HG03521 (cell line): ENCODE measurements around the gene LGR4.

Source experiments
- ATAC-seq: cut with Tn5 transposase; IDR thresholded peaks from one replicate; pipeline ENCODE4 v1.9.1; 2021; ENCODE audit warnings: mild to moderate bottlenecking, moderate library complexity; ENCODE audit not compliant: unreplicated experiment

Gene LGR4

GRCh38 chr11:27429761-27430393 is 42.7 kb downstream of the LGR4 start:
- ATAC-seq, result no peak

- no peak for ATAC-seq
Observed at GRCh38 chr11:27427183-27427980, 45.2 kb downstream of the LGR4 start.

GRCh38 chr11:27425814-27426213 is 46.8 kb downstream of the LGR4 start:
- ATAC-seq, result no peak

- ATAC-seq, result no peak
Observed at GRCh38 chr11:27423125-27423524, 49.5 kb downstream of the LGR4 start.

GRCh38 chr11:27421819-27422494 is 50.6 kb downstream of the LGR4 start:
- ATAC-seq, result no peak

DNA sequence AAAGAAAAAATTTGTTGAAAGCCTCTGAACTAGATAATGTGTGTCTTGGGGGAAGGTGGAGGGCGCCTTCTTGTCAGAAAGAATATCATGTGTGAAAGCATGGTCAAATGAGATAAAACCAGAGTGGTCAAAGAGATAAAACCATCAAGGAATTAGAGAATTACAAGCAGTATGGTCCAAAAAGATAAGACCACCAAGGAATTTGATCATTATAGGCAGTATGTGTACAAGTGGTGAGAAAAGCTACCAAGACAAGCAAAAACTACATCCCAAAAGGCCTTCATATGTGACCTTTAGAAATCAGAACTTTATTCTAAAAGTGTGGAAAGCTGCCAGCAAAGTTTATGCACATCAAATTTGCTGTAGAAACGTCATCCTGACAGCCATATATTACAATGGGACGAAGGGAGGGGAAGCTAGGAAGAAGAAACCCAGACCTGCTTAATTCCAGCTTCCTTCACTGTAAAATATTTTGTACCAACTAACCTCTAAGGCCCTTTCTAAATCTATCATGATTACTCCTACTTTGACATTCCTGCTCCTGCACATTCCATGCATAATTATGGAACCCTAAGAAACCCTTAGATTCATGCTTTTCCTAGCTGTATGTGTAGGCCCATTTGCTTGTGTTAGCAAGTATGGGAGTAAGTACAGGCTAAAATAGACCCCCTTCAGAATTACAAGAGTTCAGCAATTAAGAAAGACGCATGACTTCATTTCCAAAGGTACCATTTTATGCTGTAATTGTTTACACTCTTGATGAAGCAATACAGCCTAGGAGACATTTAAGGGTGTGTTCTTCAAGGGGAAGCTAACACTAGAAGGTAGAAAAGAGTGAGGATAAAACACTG is 51.6 kb downstream of the LGR4 start:
- ATAC-seq, result no peak

GRCh38 chr11:27420217-27420616 is 52.4 kb downstream of the LGR4 start:
- no peak for ATAC-seq

- no peak for ATAC-seq
Observed at GRCh38 chr11:27418356-27418755, 54.2 kb downstream of the LGR4 start.

DNA sequence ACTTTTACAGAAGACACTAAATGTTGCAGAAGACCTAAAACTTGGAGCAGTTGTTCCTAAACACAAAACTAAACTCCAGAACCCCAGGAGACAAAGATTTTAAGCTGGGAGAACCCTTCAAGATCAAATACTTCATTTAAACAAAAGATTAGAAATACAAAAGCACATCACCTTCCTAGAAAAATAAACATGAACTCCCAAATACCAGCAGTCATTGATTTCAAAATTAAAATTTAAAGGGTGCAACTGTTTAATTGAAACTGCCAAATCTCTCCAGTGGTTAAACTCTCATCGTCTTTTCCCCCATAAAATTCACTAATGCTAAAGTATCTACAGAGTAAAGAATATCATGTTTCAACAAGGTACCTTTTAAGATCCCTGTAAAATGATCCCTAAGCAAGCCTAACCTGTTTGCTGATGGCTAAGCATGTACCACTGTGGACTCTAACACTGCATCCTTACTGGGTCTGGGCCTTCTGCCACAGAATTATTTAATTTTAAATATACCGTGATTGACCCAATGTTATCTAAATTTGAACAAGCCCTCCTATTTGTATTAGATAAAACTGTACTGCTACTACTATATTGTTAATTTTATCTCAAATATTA is 55.9 kb downstream of the LGR4 start:
- no peak for ATAC-seq

GRCh38 chr11:27414644-27415043 is 57.9 kb downstream of the LGR4 start:
- no peak for ATAC-seq

DNA sequence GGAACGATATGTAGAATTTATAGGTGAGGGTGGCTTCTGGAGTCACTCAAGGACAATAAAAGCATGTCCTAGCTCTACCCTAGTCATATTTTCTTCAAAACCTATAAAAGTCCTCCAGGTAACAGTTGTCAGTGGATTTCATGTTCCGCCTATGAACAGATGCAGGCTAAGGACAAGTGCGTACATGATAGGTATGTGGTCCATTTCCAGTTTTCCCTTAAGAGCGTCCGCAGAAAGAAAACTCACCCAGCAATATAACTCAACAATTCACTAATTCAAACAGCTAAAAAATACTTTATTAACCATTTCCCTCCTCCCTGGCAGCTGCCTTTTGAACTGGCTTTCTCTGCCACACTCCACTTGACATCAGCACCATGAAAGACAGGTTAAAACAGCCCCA is 59.4 kb downstream of the LGR4 start:
- no peak for ATAC-seq

DNA sequence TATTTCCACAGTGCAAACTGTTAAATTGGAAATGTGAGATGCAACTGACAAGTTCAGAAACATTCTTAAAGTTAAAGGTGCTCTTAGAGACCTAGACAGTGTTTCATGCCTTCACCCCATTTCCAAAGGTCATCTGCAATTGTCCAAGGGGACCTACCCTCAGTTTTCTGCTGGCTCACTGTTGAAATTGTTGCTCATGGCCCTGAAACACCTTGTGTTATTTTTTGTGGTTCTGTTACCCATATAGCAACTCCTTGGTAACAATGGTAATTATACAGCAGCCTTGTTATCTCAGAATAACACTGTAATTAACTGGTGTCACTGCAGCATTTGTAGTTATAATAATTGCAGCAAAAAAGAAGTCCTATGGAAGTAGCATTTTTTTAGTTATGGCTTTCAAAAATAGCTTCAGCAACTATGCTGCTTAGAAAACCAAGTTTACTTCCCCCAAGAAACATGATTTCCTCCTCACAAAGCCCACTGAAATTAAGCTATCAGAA is 60.3 kb downstream of the LGR4 start:
- no peak for ATAC-seq

DNA sequence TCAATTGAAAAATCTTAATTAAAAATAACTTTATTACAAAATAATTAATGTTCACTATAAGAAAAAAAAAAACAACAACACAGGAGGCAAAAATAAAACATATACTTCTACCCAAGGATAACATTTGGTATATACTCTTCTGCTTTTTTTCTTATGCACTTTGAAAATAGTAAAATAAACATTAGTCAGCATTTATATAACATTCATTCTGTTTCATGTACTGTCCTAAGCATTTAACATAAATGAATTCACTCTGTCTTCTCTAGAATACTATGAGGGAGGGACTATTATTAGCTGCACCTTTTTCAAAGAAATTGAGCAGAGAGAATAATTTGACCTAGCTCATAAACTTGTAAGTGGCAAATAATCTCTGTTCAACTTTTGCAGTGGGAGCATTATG is 61.3 kb downstream of the LGR4 start:
- ATAC-seq, result no peak

GRCh38 chr11:27410272-27410671 is 62.3 kb downstream of the LGR4 start:
- ATAC-seq, result no peak

- ATAC-seq, result no peak
Observed at GRCh38 chr11:27409742-27410141, 62.8 kb downstream of the LGR4 start.

- no peak for ATAC-seq
Observed at GRCh38 chr11:27409049-27409448, 63.5 kb downstream of the LGR4 start.

DNA sequence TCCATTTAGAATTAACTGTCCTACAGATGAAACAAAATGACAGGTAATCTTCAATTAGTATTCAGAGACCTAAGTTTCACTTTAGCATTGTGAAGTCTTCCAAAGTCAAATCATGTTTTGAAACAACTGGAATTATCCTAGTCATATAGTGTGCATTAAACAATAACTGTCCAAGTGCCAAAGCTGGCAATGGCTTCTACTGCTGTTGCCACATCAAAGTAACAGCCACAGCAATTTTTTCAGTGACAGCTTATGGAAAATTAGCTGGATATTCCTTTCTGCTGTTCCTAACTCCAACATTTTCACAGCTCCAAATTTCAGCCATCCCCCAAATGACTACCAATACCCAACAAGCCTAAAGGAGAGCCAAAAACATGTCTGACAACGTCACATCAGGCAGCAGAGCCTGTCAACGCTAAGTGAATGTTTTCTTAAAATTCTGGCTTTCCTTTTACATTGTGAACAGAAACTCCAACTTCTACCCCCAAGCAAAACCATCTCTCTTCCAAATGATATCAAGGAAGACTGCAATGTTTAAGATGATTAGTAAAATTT is 64.3 kb downstream of the LGR4 start:
- ATAC-seq, result no peak

- no peak for ATAC-seq
Observed at GRCh38 chr11:27406498-27407354, 65.9 kb downstream of the LGR4 start.

- no peak for ATAC-seq
Observed at GRCh38 chr11:27405134-27405533, 67.5 kb downstream of the LGR4 start.
